K562 (cell line): Measurements from ENCODE around the gene LY6G6F. TPM values are rescaled to one million over a fixed set of nuclear protein-coding genes. Genes with fewer than 3 reads are reported as not detected.
A peak's percentile ranks its signal among the peaks of the same experiment; 100 is the strongest.

Source experiments
- CHD1 ChIP-seq: fragments of 200-600 bp; sonication (generic); IDR thresholded peaks from one replicate; pipeline ENCODE4 v1.6.1; 2012; ENCODE audit warnings: mild to moderate bottlenecking, moderate library complexity, low read length, inconsistent platforms
- CREM ChIP-seq: IDR thresholded peaks from 2 replicates; pipeline ENCODE4 v1.6.1; 2014; ENCODE audit warnings: antibody characterized with exemption, low read depth
- GATA2 ChIP-seq: sonication (generic); formaldehyde crosslinking; IDR thresholded peaks from 2 replicates; pipeline ENCODE4 v1.4.0; 2020; ENCODE audit warnings: mild to moderate bottlenecking, missing genetic modification reagents
- HDAC3 ChIP-seq: fragments of 450-650 bp; IDR thresholded peaks from 2 replicates; pipeline ENCODE4 v1.6.1; 2018; ENCODE audit warnings: borderline replicate concordance, mild to moderate bottlenecking, moderate library complexity; ENCODE audit not compliant: partially characterized antibody
- KHSRP ChIP-seq: fragments of 450-650 bp; IDR thresholded peaks from 2 replicates; pipeline ENCODE4 v1.6.1; 2017
- KLF1 ChIP-seq: fragments of 450-650 bp; IDR thresholded peaks from 2 replicates; pipeline ENCODE4 v1.6.1; 2016; ENCODE audit warnings: missing genetic modification characterization, missing compliant biosample characterization
- KLF10 ChIP-seq: fragments of 250-450 bp; sonication (Bioruptor Pico); IDR thresholded peaks from 2 replicates; pipeline ENCODE4 v1.6.1; 2021; ENCODE audit warnings: matching md5 sums
- KLF16 ChIP-seq: IDR thresholded peaks from 2 replicates; pipeline ENCODE4 v1.6.1; 2016; ENCODE audit warnings: antibody characterized with exemption
- L3MBTL2 ChIP-seq: fragments of 450-650 bp; IDR thresholded peaks from 2 replicates; pipeline ENCODE4 v1.6.1; 2016; ENCODE audit warnings: mild to moderate bottlenecking, moderate library complexity
- RBM14 ChIP-seq: fragments of 200-400 bp; formaldehyde crosslinking; IDR thresholded peaks from 2 replicates; pipeline ENCODE4 v1.6.1; 2018; ENCODE audit warnings: low read depth, mild to moderate bottlenecking, low read length, moderate library complexity, borderline replicate concordance; ENCODE audit not compliant: insufficient read depth
- SRSF9 ChIP-seq: fragments of 200-400 bp; formaldehyde crosslinking; IDR thresholded peaks from 2 replicates; pipeline ENCODE4 v1.6.1; 2017; ENCODE audit warnings: low read depth, low read length, borderline replicate concordance
- ZBTB1 ChIP-seq: sonication (generic); formaldehyde crosslinking; IDR thresholded peaks from 2 replicates; pipeline ENCODE4 v1.8.1; 2023; ENCODE audit warnings: missing genetic modification reagents, low read depth, mild to moderate bottlenecking, borderline replicate concordance
- ZBTB17 ChIP-seq: fragments of 450-650 bp; formaldehyde crosslinking; IDR thresholded peaks from 2 replicates; pipeline ENCODE4 v1.4.0; 2020; ENCODE audit warnings: mild to moderate bottlenecking
- ZFPM2 ChIP-seq: fragments of 250-450 bp; sonication (Bioruptor Pico); IDR thresholded peaks from 2 replicates; pipeline ENCODE4 v1.5.1; 2022; ENCODE audit warnings: mild to moderate bottlenecking
- polyA plus RNA-seq, 8 experiments: library from polyadenylated mRNA; depleted of rRNA in 4 of 8; stranded (reverse) in 5 of 8; unstranded in 3 of 8; fragments of >200 nt; fragmentation: Nextera tagmentation in 2 of 8; fragmentation: Illumina TruSeq in 1 of 8; extraction: Ambion mirVana in 2 of 8; extraction: Trizol in 1 of 8; gene quantifications; 2 replicates each; pipeline versions ENCODE4 v1.2.1 to v1.2.3, GENCODE V29; 2011 to 2014; ENCODE audit warnings: inconsistent platforms in 1 of 8, missing spikeins in 1 of 8
- total RNA-seq, 7 experiments: library from RNA; depleted of rRNA in 6 of 7; stranded (reverse); fragments of >200 nt in 6 of 7; fragmentation: Illumina TruSeq in 2 of 7; extraction: Trizol in 2 of 7; gene quantifications; 2 replicates each; pipeline versions ENCODE4 v1.2.1 to v1.2.3, GENCODE V29; 2011 to 2021; ENCODE audit warnings: low replicate concordance in 1 of 7
- TF ChIP-seq, protein P1 (sequence below): sonication (generic); formaldehyde crosslinking; IDR thresholded peaks from 2 replicates; pipeline ENCODE4 v1.8.0; 2023; ENCODE audit warnings: missing genetic modification reagents, mild to moderate bottlenecking, borderline replicate concordance
- TF ChIP-seq, protein P2 (sequence below), 2 experiments: IDR thresholded peaks; 2 replicates each; pipeline ENCODE4 v1.6.1; 2011; ENCODE audit warnings: borderline replicate concordance in 1 of 2, control low read depth in 1 of 2, low read depth in 1 of 2, low read length in 1 of 2, mild to moderate bottlenecking in 1 of 2, mixed read lengths in 1 of 2, moderate library complexity in 1 of 2; ENCODE audit not compliant: insufficient read depth in 1 of 2, insufficient read length in 1 of 2, poor library complexity in 1 of 2, severe bottlenecking in 1 of 2; ENCODE audit errors: extremely low read depth in 1 of 2
- TF ChIP-seq, protein P3 (sequence below): fragments of 250-450 bp; sonication (Bioruptor Pico); IDR thresholded peaks from 2 replicates; pipeline ENCODE4 v1.5.0; 2022; ENCODE audit warnings: mild to moderate bottlenecking
- TF ChIP-seq, protein P4 (sequence below): fragments of 450-650 bp; conservative IDR thresholded peaks from 2 replicates; pipeline ENCODE4 v1.6.1; 2016; ENCODE audit warnings: missing genetic modification characterization, low read depth, mild to moderate bottlenecking, missing compliant biosample characterization, moderate library complexity

LY6G6F gene
- total and polyA plus RNA-seq, 9 of the 15 experiments (the other 6 are each of a cell fraction or from before 2014, with no cell fraction given): 0.14 to 0.50 (median 0.28) TPM; not detected in 2

DNA sequence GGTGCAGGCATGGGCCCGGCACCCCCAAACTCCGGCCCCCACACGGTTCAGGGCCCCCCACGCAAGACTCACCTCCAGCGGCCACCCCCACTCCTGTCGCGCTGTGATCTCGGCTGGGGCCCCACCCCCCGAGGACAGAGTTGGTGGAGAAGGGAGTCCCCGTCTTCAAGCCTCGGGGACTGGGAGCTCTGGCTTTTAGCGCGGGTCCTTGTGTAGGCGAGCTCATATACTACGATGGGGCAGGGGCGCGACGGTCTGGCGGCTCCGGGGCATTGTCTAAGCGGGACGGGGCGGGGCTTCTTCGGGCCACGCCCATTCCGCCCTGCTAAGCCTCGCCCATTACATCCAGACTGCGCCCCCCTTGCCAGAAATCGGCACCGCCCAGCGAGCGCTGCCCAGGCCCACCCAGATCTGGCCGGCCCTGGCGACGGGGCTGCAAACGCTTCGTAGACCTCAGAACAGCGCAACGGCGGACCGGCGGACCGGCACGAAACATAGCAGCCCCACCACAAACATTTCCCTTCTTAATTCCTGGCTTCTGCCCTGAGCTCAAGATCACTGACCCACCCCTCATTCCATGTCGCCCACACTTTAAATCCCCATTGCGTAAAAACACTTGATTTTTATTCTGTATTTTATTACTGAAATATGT, 23.4 kb downstream of the LY6G6F start (continued):
- TF ChIP-seq, protein P1, sequence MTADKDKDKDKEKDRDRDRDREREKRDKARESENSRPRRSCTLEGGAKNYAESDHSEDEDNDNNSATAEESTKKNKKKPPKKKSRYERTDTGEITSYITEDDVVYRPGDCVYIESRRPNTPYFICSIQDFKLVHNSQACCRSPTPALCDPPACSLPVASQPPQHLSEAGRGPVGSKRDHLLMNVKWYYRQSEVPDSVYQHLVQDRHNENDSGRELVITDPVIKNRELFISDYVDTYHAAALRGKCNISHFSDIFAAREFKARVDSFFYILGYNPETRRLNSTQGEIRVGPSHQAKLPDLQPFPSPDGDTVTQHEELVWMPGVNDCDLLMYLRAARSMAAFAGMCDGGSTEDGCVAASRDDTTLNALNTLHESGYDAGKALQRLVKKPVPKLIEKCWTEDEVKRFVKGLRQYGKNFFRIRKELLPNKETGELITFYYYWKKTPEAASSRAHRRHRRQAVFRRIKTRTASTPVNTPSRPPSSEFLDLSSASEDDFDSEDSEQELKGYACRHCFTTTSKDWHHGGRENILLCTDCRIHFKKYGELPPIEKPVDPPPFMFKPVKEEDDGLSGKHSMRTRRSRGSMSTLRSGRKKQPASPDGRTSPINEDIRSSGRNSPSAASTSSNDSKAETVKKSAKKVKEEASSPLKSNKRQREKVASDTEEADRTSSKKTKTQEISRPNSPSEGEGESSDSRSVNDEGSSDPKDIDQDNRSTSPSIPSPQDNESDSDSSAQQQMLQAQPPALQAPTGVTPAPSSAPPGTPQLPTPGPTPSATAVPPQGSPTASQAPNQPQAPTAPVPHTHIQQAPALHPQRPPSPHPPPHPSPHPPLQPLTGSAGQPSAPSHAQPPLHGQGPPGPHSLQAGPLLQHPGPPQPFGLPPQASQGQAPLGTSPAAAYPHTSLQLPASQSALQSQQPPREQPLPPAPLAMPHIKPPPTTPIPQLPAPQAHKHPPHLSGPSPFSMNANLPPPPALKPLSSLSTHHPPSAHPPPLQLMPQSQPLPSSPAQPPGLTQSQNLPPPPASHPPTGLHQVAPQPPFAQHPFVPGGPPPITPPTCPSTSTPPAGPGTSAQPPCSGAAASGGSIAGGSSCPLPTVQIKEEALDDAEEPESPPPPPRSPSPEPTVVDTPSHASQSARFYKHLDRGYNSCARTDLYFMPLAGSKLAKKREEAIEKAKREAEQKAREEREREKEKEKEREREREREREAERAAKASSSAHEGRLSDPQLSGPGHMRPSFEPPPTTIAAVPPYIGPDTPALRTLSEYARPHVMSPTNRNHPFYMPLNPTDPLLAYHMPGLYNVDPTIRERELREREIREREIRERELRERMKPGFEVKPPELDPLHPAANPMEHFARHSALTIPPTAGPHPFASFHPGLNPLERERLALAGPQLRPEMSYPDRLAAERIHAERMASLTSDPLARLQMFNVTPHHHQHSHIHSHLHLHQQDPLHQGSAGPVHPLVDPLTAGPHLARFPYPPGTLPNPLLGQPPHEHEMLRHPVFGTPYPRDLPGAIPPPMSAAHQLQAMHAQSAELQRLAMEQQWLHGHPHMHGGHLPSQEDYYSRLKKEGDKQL (CRISPR knock-in tag): no peak
- TF ChIP-seq ZBTB17 (peak; percentile 95), KLF1 (tag) (no peak), CHD1 (no peak), HDAC3 (no peak), KLF10 (CRISPR knock-in tag) (peak; percentile 95), ZBTB1 (CRISPR knock-in tag) (no peak), KHSRP (peak; percentile 63), RBM14 (no peak), GATA2 (CRISPR knock-in tag) (no peak), L3MBTL2 (no peak), ZFPM2 (peak; percentile 99), SRSF9 (no peak), KLF16 (no peak), CREM (no peak)
- TF ChIP-seq, protein P2, sequence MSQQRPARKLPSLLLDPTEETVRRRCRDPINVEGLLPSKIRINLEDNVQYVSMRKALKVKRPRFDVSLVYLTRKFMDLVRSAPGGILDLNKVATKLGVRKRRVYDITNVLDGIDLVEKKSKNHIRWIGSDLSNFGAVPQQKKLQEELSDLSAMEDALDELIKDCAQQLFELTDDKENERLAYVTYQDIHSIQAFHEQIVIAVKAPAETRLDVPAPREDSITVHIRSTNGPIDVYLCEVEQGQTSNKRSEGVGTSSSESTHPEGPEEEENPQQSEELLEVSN (IDR thresholded peaks at IDR 0.05; ENCODE audit: borderline replicate concordance in 1 of 2, extremely low read depth in 1 of 2, insufficient read depth in 1 of 2, insufficient read length in 1 of 2, low read depth in 1 of 2, low read length in 1 of 2, poor library complexity in 1 of 2, severe bottlenecking in 1 of 2): peak in 1 of 2 experiments; percentile 15
- TF ChIP-seq, protein P3, sequence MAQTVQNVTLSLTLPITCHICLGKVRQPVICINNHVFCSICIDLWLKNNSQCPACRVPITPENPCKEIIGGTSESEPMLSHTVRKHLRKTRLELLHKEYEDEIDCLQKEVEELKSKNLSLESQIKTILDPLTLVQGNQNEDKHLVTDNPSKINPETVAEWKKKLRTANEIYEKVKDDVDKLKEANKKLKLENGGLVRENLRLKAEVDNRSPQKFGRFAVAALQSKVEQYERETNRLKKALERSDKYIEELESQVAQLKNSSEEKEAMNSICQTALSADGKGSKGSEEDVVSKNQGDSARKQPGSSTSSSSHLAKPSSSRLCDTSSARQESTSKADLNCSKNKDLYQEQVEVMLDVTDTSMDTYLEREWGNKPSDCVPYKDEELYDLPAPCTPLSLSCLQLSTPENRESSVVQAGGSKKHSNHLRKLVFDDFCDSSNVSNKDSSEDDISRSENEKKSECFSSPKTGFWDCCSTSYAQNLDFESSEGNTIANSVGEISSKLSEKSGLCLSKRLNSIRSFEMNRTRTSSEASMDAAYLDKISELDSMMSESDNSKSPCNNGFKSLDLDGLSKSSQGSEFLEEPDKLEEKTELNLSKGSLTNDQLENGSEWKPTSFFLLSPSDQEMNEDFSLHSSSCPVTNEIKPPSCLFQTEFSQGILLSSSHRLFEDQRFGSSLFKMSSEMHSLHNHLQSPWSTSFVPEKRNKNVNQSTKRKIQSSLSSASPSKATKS (CRISPR knock-in tag): peak; percentile 91
- TF ChIP-seq, protein P4, sequence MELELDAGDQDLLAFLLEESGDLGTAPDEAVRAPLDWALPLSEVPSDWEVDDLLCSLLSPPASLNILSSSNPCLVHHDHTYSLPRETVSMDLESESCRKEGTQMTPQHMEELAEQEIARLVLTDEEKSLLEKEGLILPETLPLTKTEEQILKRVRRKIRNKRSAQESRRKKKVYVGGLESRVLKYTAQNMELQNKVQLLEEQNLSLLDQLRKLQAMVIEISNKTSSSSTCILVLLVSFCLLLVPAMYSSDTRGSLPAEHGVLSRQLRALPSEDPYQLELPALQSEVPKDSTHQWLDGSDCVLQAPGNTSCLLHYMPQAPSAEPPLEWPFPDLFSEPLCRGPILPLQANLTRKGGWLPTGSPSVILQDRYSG (tag): no peak
